Kidney capillary endothelial cell (primary cell): ENCODE results near the gene CTCFL.
"Not testable (repeated sequence)": the region's sequence is repeated elsewhere in the genome, so short reads cannot be mapped to it uniquely, and the experiment has no call there.

Experiments
- DNase-seq: peaks from one replicate; pipeline ENCODE4 v3.0.0-alpha.2; 2018; ENCODE audit warnings: low spot score

The CTCFL gene

DNA sequence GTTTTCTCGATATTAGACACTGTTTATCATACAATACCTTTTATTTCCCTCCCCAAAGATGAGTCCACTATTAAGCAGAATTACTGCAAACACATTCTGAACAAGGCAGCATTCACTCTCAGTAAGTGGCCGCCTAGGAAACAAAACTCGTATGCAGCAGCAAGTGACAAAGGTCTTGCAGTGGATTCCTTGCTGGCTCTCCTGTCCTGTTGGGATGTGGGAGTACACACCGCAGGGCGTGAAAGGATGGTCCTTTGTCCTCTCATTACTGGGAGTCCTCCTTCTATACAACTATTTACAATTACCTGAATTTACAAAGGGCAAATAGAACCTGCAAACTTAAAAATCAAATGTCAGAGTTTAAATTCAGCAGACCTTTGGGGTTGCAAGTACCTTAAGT, 16.1 kb downstream of the CTCFL start:
- no peak for DNase-seq

DNA sequence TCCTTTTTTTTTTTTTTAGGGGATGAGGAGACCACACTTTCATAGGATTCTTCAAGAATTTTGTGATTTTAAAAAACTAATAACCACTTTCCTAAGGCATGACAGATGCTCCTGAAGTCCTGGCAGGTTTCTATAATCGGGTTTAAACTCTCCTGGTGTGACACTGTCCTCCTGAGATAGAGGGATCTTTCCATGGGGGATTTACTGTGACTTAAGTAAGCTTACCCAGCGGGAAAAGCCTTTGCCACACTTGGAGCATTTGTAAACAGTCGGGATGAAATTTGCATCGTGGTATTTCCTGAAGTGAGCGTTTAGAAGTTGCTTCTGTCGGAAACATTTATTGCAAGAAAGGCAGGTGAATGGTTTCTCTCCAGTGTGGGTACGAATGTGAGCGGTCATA, 16.6 kb downstream of the CTCFL start:
- no peak for DNase-seq

DNA sequence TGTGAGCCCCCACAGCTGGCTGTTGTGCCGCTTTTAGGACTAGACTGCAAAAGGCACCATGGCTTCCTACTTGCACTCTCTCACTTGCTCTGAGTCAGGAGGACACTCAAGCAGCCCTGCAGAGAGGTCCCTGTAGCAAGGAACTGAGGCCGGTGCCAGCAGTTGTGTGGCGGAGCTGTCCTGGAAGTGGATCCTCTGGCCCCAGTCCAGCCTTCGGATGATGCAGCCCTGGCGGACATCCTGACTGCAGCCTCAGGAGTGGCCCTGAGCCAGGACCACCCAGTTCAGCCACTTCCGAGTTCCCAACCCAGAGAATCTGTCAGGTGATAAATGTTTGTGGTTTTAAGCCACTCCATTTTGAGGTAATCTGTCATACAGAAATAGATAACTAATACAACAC, 17.5 kb downstream of the CTCFL start:
- peak; percentile 29 for DNase-seq

DNA sequence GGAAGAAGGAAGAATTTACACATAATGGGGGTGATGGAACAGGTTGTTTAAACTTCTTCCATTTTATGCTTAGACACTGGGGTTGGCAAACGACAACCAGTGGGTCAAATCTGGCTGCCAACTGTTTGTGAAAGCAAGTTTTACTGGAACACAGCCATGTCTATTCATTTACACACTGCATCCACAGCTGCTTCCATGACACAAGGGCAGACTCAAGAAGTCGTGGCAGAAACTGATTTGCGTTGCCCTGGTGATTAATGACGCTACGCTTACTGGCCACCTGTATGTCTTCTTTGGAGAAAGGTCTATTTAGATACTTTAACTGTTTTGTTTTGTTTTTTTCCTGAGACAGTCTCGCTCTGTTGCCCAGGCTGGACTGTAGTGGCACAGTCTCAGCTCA, 19.0 kb downstream of the CTCFL start:
- DNase-seq: no peak

DNA sequence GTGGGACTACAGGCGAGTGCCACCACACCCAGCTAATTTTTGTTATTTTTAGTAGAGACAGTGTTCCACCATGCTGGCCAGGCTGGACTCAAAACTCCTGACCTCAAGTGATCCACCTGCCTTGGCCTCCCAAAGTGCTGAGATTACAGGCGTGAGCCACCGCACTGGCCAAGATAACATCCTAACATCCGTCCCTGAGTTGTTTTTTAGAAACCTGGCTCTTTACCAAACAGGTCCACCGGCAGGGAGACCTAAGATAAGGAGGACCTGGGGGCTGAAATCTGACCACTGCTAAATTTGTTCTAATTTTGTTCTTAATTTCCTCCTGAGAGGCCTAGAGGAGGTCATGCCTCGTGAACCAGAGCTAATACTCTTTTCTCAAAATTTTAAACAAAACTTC, 20.5 kb downstream of the CTCFL start:
- no peak for DNase-seq

DNA sequence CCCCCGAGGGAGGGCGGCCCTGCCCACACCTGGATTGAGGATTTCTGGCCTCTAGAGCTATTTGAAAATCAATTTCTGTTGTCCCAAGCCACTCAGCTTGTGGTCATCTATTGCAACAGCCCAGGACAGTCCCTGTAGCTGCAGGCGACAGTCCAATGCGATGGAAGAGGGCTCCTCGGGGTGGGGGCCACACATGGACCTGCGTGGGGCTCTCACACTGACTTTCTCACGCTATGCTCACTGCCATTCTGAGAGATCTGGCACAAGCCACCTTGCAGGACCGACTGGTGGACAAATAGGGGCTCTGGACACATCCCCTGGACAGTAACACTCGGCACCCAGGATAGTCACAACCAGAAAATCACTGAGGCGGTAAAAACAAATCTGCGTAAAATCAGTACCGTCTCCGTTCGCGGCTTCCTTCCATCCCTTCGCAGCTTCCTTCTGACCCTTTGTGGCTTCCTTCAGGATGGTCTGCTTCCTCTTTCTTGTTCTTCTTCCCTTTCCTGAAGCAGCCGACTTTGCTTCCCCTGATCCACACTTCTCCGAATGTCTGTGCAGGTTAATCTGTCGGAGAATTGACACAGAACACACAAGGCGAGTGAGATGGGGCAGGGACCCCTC, 21.8 kb downstream of the CTCFL start:
- DNase-seq: no peak

DNA sequence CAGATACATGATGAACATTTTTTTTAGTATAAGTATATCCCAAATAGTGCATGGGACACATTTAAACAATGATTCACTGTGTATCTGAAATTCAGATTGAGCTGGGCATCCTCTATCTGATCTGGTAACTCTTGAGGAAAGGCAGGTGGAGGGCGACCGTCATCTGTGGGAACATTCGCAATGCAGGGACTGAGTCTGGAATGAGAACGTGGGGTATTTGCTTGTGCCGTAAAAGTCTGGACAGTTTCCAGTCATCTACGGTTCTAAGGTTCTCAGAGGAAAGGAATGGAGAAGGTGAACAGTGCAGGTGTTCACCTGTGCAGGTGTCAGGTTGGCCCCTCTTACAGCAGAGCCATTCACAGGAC, 22.6 kb downstream of the CTCFL start:
- DNase-seq: no peak

DNA sequence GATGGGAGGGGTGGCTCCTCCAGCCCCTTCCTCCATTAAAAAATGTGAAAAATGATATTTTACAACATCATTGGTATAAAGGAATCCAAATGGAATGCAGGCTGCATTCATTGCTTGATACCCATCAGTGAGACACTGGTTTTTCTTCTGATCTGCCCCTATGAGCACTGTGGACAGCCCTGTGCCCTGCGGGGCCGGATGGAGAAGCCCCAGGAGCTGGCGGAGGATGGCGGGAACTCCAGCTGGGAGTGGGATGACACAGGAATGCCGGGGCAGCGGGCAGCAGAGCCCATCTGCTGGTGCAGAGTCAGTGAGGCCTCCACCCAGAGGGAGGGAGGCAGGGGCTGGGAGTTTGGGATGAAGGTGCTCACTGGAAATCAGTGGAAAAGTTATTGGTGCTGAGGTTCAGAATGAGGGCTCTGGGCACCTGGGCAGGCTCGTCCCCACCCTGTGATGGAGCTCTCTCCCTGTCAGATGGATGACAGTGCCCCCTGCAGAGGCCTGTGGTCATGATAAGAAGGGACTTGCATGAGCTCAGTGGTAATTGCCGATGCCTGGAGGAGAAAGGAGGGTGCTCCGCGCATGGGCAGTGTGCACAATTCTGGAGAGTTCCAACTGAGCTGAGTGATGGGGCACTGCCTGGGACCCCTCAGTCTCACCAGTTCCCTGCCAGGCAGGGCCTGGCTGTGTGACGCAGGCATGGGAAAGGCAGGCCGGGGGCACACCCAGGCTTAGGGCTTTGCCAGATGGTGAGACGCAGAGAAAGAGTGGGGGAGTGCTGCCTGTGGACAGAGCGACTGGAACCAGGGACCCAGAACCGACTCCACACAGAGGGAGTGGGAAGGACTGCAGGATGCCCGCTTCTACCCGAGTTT, 23.2 kb downstream of the CTCFL start:
- no peak for DNase-seq

DNA sequence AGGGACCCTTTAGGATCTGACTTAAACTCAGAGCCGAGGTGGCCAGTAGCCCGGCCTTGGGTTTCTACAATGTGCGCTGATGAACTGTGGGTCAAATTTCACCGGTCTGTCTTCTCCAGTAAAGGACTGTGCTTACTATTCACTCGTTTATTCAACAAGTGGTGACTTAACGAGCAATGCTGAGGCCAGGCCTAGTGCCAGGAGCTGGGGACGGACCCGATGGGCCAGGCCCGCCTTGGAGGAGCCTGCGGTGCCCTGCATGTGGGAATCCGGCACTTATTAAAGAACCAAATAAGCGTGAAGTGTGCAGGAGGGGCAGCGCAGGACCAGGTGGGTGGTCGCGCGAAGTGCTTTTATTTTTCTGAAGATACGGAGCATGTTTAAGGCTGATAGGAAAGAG, 24.0 kb downstream of the CTCFL start:
- DNase-seq: no peak

DNA sequence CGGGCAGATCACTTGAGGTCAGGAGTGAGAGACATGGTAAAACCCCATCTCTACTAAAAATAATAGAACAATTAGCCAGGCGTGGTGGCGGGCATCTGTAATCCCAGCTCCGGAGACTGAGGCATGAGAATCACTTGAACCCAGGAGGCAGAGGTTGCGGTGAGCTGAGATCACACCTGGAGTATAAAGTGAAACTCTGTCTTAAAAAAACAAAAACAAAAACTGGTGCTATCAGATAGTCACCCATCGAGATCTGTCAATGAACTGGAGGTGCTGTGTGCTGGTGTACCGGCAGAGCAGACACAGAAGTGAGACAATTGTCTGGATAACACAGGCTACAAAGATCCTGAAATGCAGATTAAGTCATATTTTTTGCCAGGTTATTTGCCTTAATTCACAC, 24.7 kb downstream of the CTCFL start:
- DNase-seq: no peak

DNA sequence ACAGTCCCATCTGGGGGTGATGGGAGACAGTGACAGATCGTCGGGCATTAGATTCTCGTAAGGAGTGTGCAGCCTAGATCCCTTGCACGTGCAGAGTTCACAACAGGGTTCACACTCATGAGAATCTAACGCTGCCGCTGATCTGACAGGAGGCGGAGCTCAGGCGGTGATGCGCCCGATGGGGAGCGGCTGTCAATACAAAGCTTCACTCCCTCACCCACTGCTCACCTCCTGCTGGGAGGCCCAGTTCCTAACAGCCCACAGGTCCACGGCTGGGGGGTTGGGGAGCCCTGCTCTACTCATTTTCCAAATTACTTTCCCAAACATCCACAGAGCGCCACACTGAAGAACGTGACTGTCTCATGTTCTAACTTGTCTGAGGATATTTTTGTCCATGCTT, 25.3 kb downstream of the CTCFL start:
- no peak for DNase-seq

DNA sequence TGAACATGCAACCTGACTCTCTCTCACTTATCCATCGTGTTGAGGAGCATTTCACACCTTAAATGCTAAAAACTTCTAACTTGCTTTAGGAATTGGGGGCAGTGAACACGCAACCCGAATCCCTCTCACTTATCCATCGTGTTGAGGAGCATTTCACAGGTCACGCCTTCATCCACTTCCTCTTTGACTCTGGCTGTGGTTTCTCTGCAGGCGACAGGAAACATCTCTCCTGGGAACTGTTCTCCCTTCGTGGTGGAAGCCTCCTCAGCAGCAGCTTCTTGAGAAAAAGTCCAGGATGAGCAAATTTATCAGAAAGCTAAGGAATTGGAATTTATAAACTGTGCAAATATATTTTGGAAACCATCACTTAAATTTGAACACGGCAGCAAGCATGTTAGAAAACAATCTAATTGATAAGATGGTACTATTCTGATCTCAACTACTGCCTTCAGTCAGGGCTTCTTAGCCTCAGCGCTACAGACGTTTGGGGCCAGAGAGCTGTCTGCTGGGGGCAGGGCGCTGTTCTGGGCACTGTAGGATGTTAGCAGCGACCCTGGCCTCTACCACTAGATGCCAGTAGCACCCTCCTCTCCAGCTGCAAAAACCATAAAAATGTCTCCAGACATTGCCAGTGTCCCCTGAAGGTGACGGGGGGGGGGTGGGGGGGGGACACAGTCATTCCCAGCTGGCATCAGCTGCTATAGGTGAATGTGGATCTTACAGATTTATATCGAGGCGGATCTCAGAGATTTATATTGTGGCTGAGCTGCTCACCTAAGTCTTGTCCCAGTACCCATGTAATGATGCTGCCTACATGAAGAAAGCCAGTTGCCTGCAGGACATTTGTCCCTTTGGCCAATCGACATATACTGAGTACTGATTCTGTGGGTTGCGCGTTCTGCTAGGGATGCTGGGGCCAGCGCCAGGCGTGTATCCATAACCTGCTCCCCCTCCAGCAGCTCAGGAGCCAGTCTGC, 26.2 kb downstream of the CTCFL start:
- DNase-seq: peak; percentile 47

DNA sequence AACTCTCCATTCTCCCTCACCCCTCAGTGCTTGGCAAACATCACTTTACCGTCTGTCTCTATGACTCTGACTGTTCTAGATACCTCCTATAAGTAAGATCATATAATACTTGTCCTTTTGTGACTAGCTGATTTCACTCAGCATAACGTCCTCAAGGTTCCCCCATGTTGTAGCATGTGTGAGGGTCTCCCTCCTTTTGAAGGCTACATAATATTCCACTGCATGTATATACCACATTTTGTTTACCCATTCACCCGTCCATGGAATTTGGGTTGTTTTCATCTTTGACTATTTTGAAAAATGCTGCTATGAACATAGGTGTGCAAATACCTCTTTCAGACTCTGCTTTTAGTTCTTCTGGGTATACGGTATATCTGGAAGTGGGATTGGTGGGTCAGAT, 28.3 kb downstream of the CTCFL start:
- DNase-seq: no peak

DNA sequence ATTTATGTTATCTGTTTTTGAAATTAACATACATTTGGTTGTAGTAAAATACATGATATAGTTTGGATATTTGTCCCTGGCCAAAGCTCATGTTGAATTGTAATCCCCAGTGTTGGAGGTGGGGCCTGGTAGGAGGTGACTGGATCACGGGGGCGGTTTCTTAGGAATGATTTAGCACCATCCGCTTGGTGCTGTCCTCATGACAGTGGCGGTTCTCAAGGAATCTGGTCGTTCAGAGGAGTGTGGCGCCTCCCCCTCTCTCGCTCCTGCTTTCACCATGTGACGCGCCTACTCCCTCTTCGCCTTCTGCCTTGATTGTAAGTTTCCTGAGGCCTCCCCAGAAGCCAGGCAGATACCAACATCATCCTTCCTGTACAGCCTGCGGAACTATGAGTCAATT, 29.0 kb downstream of the CTCFL start:
- no peak for DNase-seq

DNA sequence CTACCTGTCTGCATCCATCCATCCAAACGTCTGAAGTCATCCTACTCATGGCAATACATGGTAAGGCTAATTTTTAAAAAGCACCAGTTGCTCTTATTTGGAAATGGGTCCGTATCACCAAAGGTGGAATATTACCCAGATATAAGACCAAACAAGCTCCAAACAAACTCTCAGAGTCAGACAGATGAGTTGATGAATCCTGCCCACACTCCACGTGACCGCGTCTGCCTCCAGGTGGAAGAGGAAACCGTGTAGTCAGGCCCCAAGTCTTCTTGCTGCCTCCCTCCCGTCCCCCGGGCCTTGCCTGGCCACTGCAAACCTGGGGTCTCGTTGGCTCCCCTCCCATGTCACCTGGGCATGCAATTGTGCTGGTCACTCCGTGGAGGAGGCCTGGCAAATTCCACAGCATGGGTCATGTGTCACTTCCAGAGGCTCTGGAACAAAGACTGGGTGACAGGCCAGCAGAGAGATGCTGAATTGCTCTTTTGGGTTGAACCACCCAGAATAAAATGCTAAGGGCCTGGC, 31.8 kb downstream of the CTCFL start:
- DNase-seq: no peak

DNA sequence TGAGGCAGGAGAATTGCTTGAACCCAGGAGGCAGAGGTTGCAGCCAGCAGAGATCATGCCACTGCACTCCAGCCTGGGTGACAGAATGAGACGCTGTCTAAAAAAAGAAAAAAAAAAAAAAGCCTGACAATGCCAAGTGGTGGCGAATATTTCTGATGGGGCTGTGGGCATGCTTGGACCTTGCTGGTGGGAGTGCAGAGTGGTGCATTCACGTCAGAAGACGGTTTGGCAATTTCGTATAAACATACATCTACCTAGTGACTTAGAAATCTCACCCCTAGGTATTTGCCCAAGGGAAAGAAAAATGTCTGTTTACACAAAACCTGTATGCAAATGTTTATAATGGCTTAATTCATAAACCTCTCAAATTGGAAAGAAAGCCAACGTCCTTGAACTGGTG, 33.6 kb downstream of the CTCFL start:
- no peak for DNase-seq

DNA sequence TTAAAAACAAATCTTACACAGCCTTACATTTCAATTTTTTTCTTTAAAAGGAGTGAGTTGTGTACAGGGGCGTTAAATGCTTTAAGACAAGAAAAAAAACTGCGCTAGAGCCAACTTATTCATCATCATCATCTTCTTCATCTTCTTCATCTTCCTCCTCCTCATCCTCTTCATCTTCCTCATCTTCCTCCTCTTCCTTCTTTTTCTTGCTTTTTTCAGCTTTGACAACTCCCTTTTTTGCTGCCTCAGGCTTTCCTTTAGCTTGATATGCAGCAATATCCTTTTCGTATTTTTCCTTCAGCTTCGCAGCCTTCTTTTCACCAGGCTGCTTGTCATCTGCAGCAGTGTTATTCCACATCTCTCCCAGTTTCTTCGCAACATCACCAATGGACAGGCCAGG, 36.7 kb downstream of the CTCFL start:
- DNase-seq: not testable (repeated sequence)

DNA sequence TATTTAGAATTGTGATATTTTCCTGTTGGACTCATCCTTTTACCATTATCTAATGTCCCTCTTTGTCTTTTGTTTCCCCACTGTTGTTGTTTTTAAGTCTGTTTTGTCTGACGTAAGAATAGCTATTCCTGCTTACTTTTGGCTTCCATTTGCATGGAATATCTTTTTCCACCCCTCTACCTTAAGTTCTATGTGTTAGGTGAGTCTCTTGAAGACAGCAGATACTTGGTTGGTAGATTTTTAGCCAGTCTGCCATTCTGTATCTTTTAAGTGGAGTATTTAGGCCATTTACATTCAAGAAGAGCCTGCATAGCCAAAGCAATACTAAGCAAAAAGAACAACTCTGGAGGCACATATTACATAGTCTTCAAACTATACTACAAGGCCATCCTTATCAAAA, 39.2 kb downstream of the CTCFL start:
- no peak for DNase-seq

DNA sequence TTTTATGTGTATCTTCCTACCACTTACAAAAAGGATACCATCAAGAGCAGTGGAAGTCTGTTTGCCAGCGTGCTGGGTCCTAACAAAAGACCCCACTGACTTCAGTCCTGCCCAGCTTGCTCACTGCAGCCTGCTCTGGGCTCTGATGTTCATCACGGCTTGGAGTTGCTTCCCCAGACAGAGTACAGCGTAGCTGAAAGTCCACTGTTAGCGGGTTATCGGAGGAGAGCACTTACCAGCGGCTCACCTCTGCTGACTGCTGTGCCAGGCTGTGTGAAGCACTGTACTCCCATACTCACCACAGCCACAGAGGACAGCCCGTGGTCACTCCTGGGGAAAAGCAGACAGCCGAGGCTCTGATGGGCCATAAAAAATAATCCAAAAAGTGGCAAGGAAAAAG, 40.2 kb downstream of the CTCFL start:
- no peak for DNase-seq

DNA sequence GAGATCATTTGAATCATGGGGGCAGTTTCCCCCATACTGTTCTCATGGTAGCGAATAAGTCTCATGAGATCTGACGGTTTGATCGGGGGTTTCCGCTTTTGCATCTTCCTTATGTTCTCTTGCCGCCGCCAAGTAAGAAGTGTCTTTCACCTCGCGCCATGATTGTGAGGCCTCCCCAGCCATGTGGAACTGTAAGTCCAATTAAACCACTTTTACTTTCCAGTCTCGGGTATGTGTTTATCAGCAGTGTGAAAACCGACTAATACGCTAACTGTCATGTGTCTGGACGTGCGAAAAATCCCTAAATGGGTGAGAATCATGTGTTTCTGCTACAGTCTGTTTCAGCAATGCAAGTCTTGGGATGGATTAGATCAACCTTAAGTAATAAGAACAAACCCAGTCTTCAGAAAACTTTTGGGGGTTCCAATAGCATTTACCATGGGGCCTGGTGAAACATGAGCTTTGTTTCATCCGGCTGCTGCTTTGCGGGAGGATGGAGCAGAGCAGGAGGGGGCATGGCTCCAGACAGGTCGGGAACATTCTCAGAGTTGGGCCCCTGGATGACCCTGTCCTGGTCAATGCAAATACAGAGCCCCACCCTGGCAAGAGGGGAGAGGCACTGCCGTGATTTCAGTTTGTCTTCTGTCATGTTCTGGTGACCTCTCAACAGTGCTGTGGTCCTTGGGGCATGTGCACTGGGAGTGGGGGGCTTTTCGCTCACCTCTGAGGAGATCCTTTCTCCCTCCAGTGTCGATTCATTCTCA, 41.5 kb downstream of the CTCFL start:
- DNase-seq: no peak

DNA sequence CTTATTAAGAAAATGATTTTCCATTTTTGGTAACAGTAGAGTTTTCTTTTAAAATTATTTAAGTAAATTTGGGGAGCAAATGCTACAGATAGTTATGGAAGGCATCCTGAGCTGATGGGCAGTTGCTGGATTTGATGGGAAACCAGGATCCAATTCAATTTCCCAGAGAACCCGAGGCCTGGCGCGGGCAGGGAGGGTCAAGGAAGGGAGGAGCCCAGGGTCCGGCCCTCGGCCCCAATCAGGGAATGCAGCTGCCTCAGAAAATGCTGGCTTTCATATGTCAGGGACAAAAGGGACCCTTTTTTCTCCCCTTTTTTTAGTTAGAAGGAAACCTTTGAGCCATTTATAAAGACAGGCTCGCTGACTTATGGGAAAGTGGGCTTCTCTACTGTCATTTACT, 42.1 kb downstream of the CTCFL start:
- DNase-seq: no peak

DNA sequence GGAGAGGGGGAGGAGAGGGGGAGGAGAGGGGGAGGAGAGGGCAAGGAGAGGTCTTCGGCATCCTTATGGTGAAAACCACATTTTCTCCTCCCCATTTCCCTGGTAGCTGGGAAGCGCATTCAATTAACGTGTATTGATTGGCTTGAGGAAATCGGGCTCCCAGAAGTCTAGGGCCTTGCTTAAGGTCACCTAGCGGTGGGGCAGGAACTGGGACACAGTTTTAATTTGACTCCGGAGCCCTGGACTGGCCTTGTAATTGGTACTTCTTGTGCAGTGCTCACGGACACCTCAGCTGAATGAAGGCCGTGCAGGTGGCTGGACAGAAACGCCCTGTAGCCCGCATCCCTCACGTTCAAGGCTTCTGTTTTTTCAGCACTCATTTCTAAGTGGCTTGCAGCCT, 42.8 kb downstream of the CTCFL start:
- no peak for DNase-seq
